ENCODE results near the gene OSGIN1. TPM values are rescaled to one million over a fixed set of nuclear protein-coding genes. Genes with fewer than 3 reads are reported as not detected.

OSGIN1 gene
- total and polyA plus RNA-seq, 2 of the 8 experiments (the other 6 are each of a cell fraction or from before 2014, with no cell fraction given): 0.58 to 0.76 TPM

GRCh38 chr16:83913245-83913633 is 39.8 kb upstream of the OSGIN1 start:
- H3K4me1 ChIP-seq (replicated peaks in 1 of 4; ENCODE audit: control insufficient read depth in 3 of 4, insufficient read depth in 4 of 4, low read length in 3 of 4): no peaks in the 10 kb centered on the region
- DNase-seq (ENCODE audit: low read depth in 1 of 2, low spot score in 2 of 2): no peak
- no peak overlapping the region for H4K8ac ChIP-seq (ENCODE audit: extremely low read depth, insufficient read depth, low read length)
- H2AFZ ChIP-seq (ENCODE audit: low read length): no peak overlapping the region
- H3K4me3 ChIP-seq (ENCODE audit: extremely low read depth in 1 of 4, insufficient read depth in 2 of 4, low read depth in 3 of 4, low read length in 4 of 4): no peak overlapping the region
- H4K20me1 ChIP-seq (replicated peaks in 1 of 2; ENCODE audit: control insufficient read depth in 1 of 2, insufficient read depth in 2 of 2, low read length in 2 of 2): peaks cover 0 to 10% of the 10 kb centered on the region in 2 experiments
- H2AK5ac ChIP-seq (ENCODE audit: low read depth, low read length): no peak overlapping the region
- no peak overlapping the region for H3K4ac ChIP-seq (replicated peaks; ENCODE audit: insufficient read length, low read depth, low read length)
- ChIA-PET CTCF (ENCODE audit: partially characterized antibody) (interaction anchor here (0.6 to 5.4 kb wide), 7 partner anchors 9 to 1292 kb away, joined by 3 to 26 read pairs (median 3); no protein-coding TSS in a partner anchor), POLR2A (ENCODE audit: partially characterized antibody) (interaction anchor here (2.4 kb wide), 1 partner anchor 13 kb away, joined by 7 read pairs; no protein-coding TSS in a partner anchor)
- H3K9me3 ChIP-seq (ENCODE audit: insufficient read depth in 2 of 2, low read depth in 1 of 2, low read length in 1 of 2): no peaks in the 10 kb centered on the region; a peak in 1 of 4 replicates
- no peak overlapping the region for H4K91ac ChIP-seq (replicated peaks; ENCODE audit: insufficient read length, low read length)
- H3K79me1 ChIP-seq (ENCODE audit: low read depth, low read length): no peaks in the 10 kb centered on the region
- H3K79me2 ChIP-seq (ENCODE audit: control insufficient read depth in 1 of 2, insufficient read depth in 2 of 2, low read length in 2 of 2): no peaks in the 10 kb centered on the region; a peak in 1 of 4 replicates
- H2BK12ac ChIP-seq (ENCODE audit: low read depth, low read length): no peak overlapping the region
- H2BK5ac ChIP-seq (ENCODE audit: low read depth, low read length): no peak overlapping the region
- H3K18ac ChIP-seq (ENCODE audit: extremely low read depth, low read length): no peak overlapping the region
- H3K14ac ChIP-seq (ENCODE audit: insufficient read length): no peak overlapping the region
- no peak overlapping the region for H2BK15ac ChIP-seq (ENCODE audit: low read length)
- H3K23ac ChIP-seq (ENCODE audit: insufficient read length): no peak overlapping the region
- TF ChIP-seq JUN (IDR thresholded peaks at IDR 0.05; ENCODE audit: low read depth, low read length) (no peak), TAF7 (optimal IDR thresholded peaks at IDR 0.05; ENCODE audit: borderline replicate concordance, low read depth, low read length) (no peak), RAD21 (IDR thresholded peaks at IDR 0.05 in 1 of 2, conservative IDR thresholded peaks at IDR 0.05 in 1 of 2; ENCODE audit: low read depth in 2 of 2, low read length in 2 of 2) (no peak), GABPA (IDR thresholded peaks at IDR 0.05; ENCODE audit: borderline replicate concordance, insufficient read depth, low read length) (no peak), SIX5 (IDR thresholded peaks at IDR 0.05; ENCODE audit: low read depth, low read length) (no peak), PHF8 (conservative IDR thresholded peaks at IDR 0.05; ENCODE audit: low read depth, low read length) (no peak), SIRT6 (IDR thresholded peaks at IDR 0.05; ENCODE audit: low read length) (no peak), RXRA (IDR thresholded peaks at IDR 0.05; ENCODE audit: insufficient read depth, low read depth, low read length) (no peak), SRF (IDR thresholded peaks at IDR 0.05; ENCODE audit: low read depth, low read length) (no peak), CREB1 (IDR thresholded peaks at IDR 0.05) (no peak), SP4 (IDR thresholded peaks at IDR 0.05; ENCODE audit: low read length) (no peak), TAF1 (IDR thresholded peaks at IDR 0.05; ENCODE audit: low read depth, low read length) (no peak), EP300 (IDR thresholded peaks at IDR 0.05; ENCODE audit: borderline replicate concordance in 1 of 2, low read depth in 2 of 2, low read length in 2 of 2) (no peak)
- no peak overlapping the region for H4K5ac ChIP-seq (ENCODE audit: insufficient read length, low read depth, low read length)
- no peak overlapping the region for H2BK120ac ChIP-seq (replicated peaks; ENCODE audit: low read depth, low read length)
- no peak overlapping the region for H3K27ac ChIP-seq (ENCODE audit: low read depth, low read length)
- H3K23me2 ChIP-seq (ENCODE audit: low read depth, low read length): no peaks in the 10 kb centered on the region
- 87% methylated on average over 13 of the region's 15 CpGs; no CpG with 5 or more reads in 1 of the 2 experiments for WGBS, 2 experiments (ENCODE audit: extremely low coverage in 1 of 2, insufficient coverage in 1 of 2, insufficient read length in 1 of 2, insufficient replicate concordance in 2 of 2, low coverage in 1 of 2, low lambda C conversion rate in 2 of 2, missing lambda C conversion rate in 1 of 2)
- no peaks in the 10 kb centered on the region for H3K27me3 ChIP-seq (replicated peaks in 1 of 4; ENCODE audit: control insufficient read depth in 3 of 4, extremely low read depth in 1 of 4, insufficient read depth in 3 of 4, low read length in 3 of 4)
- peaks cover 10 to 45% (median 23%) of the 10 kb centered on the region in 4 experiments for H3K36me3 ChIP-seq (ENCODE audit: control insufficient read depth in 2 of 4, insufficient read depth in 4 of 4, low read length in 3 of 4)
- no peak overlapping the region for H3K9ac ChIP-seq (replicated peaks in 1 of 4; ENCODE audit: extremely low read depth in 1 of 4, low read depth in 3 of 4, low read length in 3 of 4)
- H3K4me2 ChIP-seq (ENCODE audit: insufficient read depth in 1 of 2, low read depth in 2 of 2, low read length in 2 of 2): no peak overlapping the region
- H3K56ac ChIP-seq (replicated peaks; ENCODE audit: insufficient read length, low read depth, low read length): no peak overlapping the region
- FAIRE-seq: no peak
- H2BK20ac ChIP-seq (ENCODE audit: low read length): no peak overlapping the region

Measured in H1 (cell line).